HepG2 (cell line): ENCODE measurements around the gene CLMP. TPM values are rescaled to one million over a fixed set of nuclear protein-coding genes. Genes with fewer than 3 reads are reported as not detected.

Experiments used
- ATAC-seq: fragments of 200-7000 bp; cut with Tn5 transposase; 3 replicates; pipeline ENCODE4 v1.9.1; 2020; ENCODE audit warnings: mild to moderate bottlenecking, moderate library complexity
- BruUV-seq: library from RNA; stranded (reverse); fragments of 400-500 nt; replicated peaks from 2 replicates; lab custom pipeline; 2021; lab: Mats Ljungman, UMichigan
- CTCF ChIA-PET: fragments of 300-600 bp; formaldehyde crosslinking; extraction: SDS; loops from one replicate; lab custom pipeline; 2021; ENCODE audit warnings: low total read pairs, inconsistent platforms, low intra/inter-chr PET ratio; lab: Yijun Ruan, JAX
- POLR2A ChIA-PET: fragments of 350-600 bp; sonication (Branson Sonifier 250); formaldehyde crosslinking; loops from one replicate; lab custom pipeline; 2020; ENCODE audit warnings: antibody characterized with exemption, inconsistent platforms; lab: Yijun Ruan, JAX
- DNase-seq: peaks from one replicate; pipeline ENCODE4 v3.0.0-alpha.2; 2015; ENCODE audit warnings: low spot score
- FAIRE-seq: peaks from 3 replicates; lab custom pipeline; 2011; peaks lifted over from hg19 to GRCh38; lab: Jason Lieb, UNC
- H2AFZ ChIP-seq: one replicate; pipeline ENCODE4 v1.6.1; 2011; ENCODE audit warnings: low read length, inconsistent platforms
- H3K27ac ChIP-seq: fragments of 300-600 bp; 3 replicates; pipeline ENCODE4 v1.8.0; 2011; ENCODE audit warnings: mixed run types, mild to moderate bottlenecking, mixed read lengths, low read length, inconsistent platforms; ENCODE audit not compliant: insufficient read depth; ENCODE audit errors: extremely low read length
- H3K27me3 ChIP-seq, 2 experiments: fragments of 200-600 bp in 1 of 2; 2 replicates in 1 of 2; 3 replicates in 1 of 2; pipeline versions ENCODE4 v1.6.0 to v1.8.0; 2011; ENCODE audit warnings: low read length in 2 of 2, mild to moderate bottlenecking in 2 of 2, moderate library complexity in 2 of 2, inconsistent platforms in 1 of 2; ENCODE audit not compliant: insufficient read depth in 2 of 2, control insufficient read depth in 1 of 2
- H3K36me3 ChIP-seq, 2 experiments: fragments of 200-600 bp in 1 of 2; replicated peaks in 1 of 2; 2 replicates in 1 of 2; 3 replicates in 1 of 2; pipeline versions ENCODE4 v1.5.1 to v1.8.0; 2011; ENCODE audit warnings: low read length in 2 of 2, inconsistent platforms in 1 of 2; ENCODE audit not compliant: insufficient read depth in 2 of 2, control insufficient read depth in 1 of 2
- H3K4me1 ChIP-seq: 2 replicates; pipeline ENCODE4 v1.5.1; 2012; ENCODE audit warnings: low read length, inconsistent platforms; ENCODE audit not compliant: insufficient read depth
- H3K4me2 ChIP-seq: 2 replicates; pipeline ENCODE4 v1.6.0; 2011; ENCODE audit warnings: low read depth, low read length, inconsistent platforms
- H3K4me3 ChIP-seq, 3 experiments: fragments of 200-600 bp in 1 of 3; sonication (generic), shearing (Covaris generic) in 1 of 3; replicated peaks in 1 of 3; 2 replicates each; pipeline ENCODE4 v1.5.1; 2011 to 2016; ENCODE audit warnings: low read length in 3 of 3, inconsistent platforms in 2 of 3, low read depth in 2 of 3, mild to moderate bottlenecking in 2 of 3, control low read depth in 1 of 3, mixed read lengths in 1 of 3; ENCODE audit not compliant: insufficient read depth in 1 of 3
- H3K79me2 ChIP-seq: one replicate; pipeline ENCODE4 v1.6.1; 2011; ENCODE audit warnings: low read length, inconsistent platforms; ENCODE audit not compliant: insufficient read depth
- H3K9ac ChIP-seq: 2 replicates; pipeline ENCODE4 v1.6.0; 2011; ENCODE audit warnings: mild to moderate bottlenecking, low read depth, low read length, inconsistent platforms; ENCODE audit not compliant: insufficient read depth
- H3K9me3 ChIP-seq: 2 replicates; pipeline ENCODE4 v1.5.1; 2012; ENCODE audit warnings: mild to moderate bottlenecking, low read length
- H4K20me1 ChIP-seq: 2 replicates; pipeline ENCODE4 v1.6.0; 2011; ENCODE audit warnings: inconsistent platforms, mild to moderate bottlenecking, low read length, moderate library complexity; ENCODE audit not compliant: insufficient read depth
- AHDC1 ChIP-seq: sonication (generic); formaldehyde crosslinking; IDR thresholded peaks from 2 replicates; pipeline ENCODE4 v1.5.1; 2020; ENCODE audit warnings: mild to moderate bottlenecking, missing genetic modification reagents, borderline replicate concordance
- CHD4 ChIP-seq: fragments of 200-600 bp; sonication (generic); IDR thresholded peaks from 2 replicates; pipeline ENCODE4 v1.7.0; 2017; ENCODE audit warnings: mild to moderate bottlenecking, low read length, borderline replicate concordance
- CREBL2 ChIP-seq: sonication (generic); formaldehyde crosslinking; IDR thresholded peaks from 2 replicates; pipeline ENCODE4 v1.8.1; 2023; ENCODE audit warnings: missing genetic modification reagents, mild to moderate bottlenecking, borderline replicate concordance
- HDAC2 ChIP-seq: sonication (generic); formaldehyde crosslinking; IDR thresholded peaks from 2 replicates; pipeline ENCODE4 v1.4.0; 2020; ENCODE audit warnings: missing genetic modification reagents
- HNF4G ChIP-seq, 2 experiments: sonication (generic) in 1 of 2; formaldehyde crosslinking in 1 of 2; IDR thresholded peaks; 2 replicates each; pipeline versions ENCODE4 v1.4.0 to v1.6.1; 2011 to 2020; ENCODE audit warnings: borderline replicate concordance in 2 of 2, low read depth in 2 of 2, mild to moderate bottlenecking in 2 of 2, low read length in 1 of 2, missing genetic modification reagents in 1 of 2, moderate library complexity in 1 of 2
- HOMEZ ChIP-seq: IDR thresholded peaks from 2 replicates; pipeline ENCODE4 v1.6.1; 2016; ENCODE audit warnings: low read depth
- MEF2D ChIP-seq: sonication (generic); formaldehyde crosslinking; IDR thresholded peaks from 2 replicates; pipeline ENCODE4 v1.5.1; 2020; ENCODE audit warnings: mild to moderate bottlenecking, missing genetic modification reagents
- NFE2L2 ChIP-seq: fragments of 150-350 bp; IDR thresholded peaks from 2 replicates; pipeline ENCODE4 v1.6.1; 2014; ENCODE audit warnings: low read length
- ZNF414 ChIP-seq: sonication (generic); formaldehyde crosslinking; IDR thresholded peaks from 2 replicates; pipeline ENCODE4 v1.5.0; 2020; ENCODE audit warnings: missing genetic modification reagents
- WGBS: methylation state at CpG from one replicate; pipeline ENCODE4 v1.1.6; 2017; ENCODE audit warnings: low lambda C conversion rate; 5-methylcytosine and 5-hydroxymethylcytosine counted together
- in situ Hi-C: cut with HindIII; loops from 2 replicates; pipeline ENCODE4 v1.10.0; 2017; ENCODE audit warnings: low pct_unique_long_range_greater_than_20kb; ENCODE audit not compliant: extremely low pct_ligation_motif_present
- intact Hi-C: fragments of 100-400 bp; cut with micrococcal nuclease; formaldehyde crosslinking; loops from one replicate; pipeline ENCODE4 v1.10.0; 2022; ENCODE audit not compliant: unreplicated experiment
- polyA plus RNA-seq, 8 experiments: library from polyadenylated mRNA; depleted of rRNA in 3 of 8; stranded (reverse) in 7 of 8; unstranded in 1 of 8; fragments of >200 nt; fragmentation: Illumina TruSeq in 4 of 8; extraction: Trizol in 4 of 8; gene quantifications; 2 replicates each; pipeline versions ENCODE4 v1.2.1 to v1.2.3, GENCODE V29; 2011 to 2016; ENCODE audit warnings: low read depth in 4 of 8, missing spikeins in 1 of 8, mixed read lengths in 1 of 8; ENCODE audit not compliant: insufficient read depth in 1 of 8
- total RNA-seq, 5 experiments: library from RNA; depleted of rRNA; stranded (reverse); fragments of >200 nt; fragmentation: Illumina TruSeq; extraction: Trizol; gene quantifications; 2 replicates each; pipeline ENCODE4 v1.2.3, GENCODE V29; 2016; ENCODE audit warnings: low read depth in 1 of 5

The CLMP gene
- total and polyA plus RNA-seq, 2 of the 13 experiments (the other 11 are each of a cell fraction or from before 2014, with no cell fraction given) = not detected

- TF ChIP-seq AHDC1 (CRISPR knock-in tag) = no peak
These were observed 33.6 kb upstream of the CLMP start (continued) for GRCh38 chr11:123228496-123229163.

GRCh38 chr11:123227763-123228495, 32.9 kb upstream of the CLMP start:
- no TSS peak for BruUV-seq
- H3K4me2 ChIP-seq = no peak overlapping the region
- H3K27me3 ChIP-seq = no peaks in the 10 kb centered on the region
- no peaks in the 10 kb centered on the region for H4K20me1 ChIP-seq
- FAIRE-seq (no peak), ATAC-seq (no peak), DNase-seq (no peak)
- H3K4me3 ChIP-seq = no peak overlapping the region
- intact Hi-C loops (no loop called here), in situ Hi-C loops (no loop called here)
- H3K27ac ChIP-seq = no peak overlapping the region
- H3K4me1 ChIP-seq = peaks cover 11% of the 10 kb centered on the region
- no peaks in the 10 kb centered on the region for H3K79me2 ChIP-seq
- H3K9ac ChIP-seq = no peak overlapping the region
- no peaks in the 10 kb centered on the region for H3K9me3 ChIP-seq
- no peaks in the 10 kb centered on the region for H3K36me3 ChIP-seq
- POLR2A ChIA-PET = no interaction called here
- no peak overlapping the region for H2AFZ ChIP-seq
- WGBS = 17% methylated on average over 4 of the region's 7 CpGs
- CTCF ChIA-PET = no interaction called here
- TF ChIP-seq MEF2D (CRISPR knock-in tag) (no peak), ZNF414 (CRISPR knock-in tag) (no peak), CREBL2 (CRISPR knock-in tag) (no peak), HOMEZ (CRISPR knock-in tag) (no peak), NFE2L2 (no peak), HNF4G (IDR thresholded peaks at IDR 0.05; ENCODE audit: borderline replicate concordance, low read depth, low read length) (no peak), HNF4G (CRISPR knock-in tag; IDR thresholded peaks at IDR 0.05; ENCODE audit: borderline replicate concordance, low read depth) (no peak), CHD4 (no peak), HDAC2 (CRISPR knock-in tag) (no peak)
